Activated naive CD4-positive, alpha-beta T cell treated with Interleukin-2 at 50 U/mL for 16 hours (primary cell): Measurements from ENCODE around the gene RBM20.
"Not testable (repeated sequence)": the region's sequence is repeated elsewhere in the genome, so short reads cannot be mapped to it uniquely, and the experiment has no call there.

Experiments used
- DNase-seq: peaks from one replicate; pipeline ENCODE4 v3.0.0-alpha.2; 2020

RBM20 gene

GRCh38 chr10:110625951-110626855 is 17.9 kb upstream of the RBM20 start:
- DNase-seq, result no peak

DNA sequence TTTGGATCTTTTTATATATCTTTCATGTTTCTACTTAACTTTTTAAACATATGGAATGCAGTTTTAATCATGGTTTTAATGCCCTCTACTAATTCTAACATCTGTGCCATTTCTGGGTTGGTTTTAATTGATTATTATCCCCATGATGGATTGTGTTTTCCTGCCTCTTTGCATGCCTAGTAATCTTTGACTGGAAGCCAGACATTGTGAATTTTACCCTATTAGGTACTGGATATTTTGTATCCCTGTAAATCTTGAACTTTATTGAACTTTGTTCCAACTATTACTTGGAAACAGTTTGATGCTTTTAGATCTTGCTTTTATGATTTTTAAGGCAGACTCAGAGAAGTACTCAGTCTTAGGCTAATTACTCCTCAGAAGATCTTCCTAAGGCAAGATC is 16.0 kb upstream of the RBM20 start:
- no peak for DNase-seq

GRCh38 chr10:110629680-110630191 is 14.4 kb upstream of the RBM20 start:
- DNase-seq, result no peak

- no peak for DNase-seq
Measured at GRCh38 chr10:110631934-110632333, 12.2 kb upstream of the RBM20 start.

DNA sequence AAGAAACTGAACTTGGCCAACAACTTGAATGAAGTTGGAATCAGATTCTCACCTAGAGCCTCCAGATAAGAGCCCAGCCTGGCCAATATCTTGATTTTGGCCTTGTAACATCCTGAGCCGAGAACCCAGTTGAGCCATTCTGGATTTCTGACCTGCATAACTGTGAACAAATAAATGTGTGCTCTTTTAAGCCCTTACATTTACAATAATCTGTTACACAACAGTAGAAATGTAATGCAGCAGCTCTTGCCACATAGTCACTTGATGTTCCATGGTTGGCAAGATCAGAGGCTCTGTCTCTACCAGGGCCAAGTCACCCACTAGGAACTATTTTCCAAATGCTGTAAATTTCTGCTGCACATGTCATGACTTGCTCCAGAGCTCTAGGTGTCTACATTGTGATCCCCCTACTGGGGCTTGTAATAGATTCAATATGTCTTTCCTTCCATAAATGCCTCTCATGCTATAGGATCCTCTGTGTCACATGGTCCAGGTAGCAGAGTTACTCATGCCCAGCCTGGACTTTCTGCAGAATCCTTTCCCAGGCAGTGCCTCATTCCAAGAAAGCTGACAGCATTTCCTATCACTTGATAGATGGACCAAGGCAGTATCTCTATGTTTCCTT is 11.4 kb upstream of the RBM20 start:
- DNase-seq, result no peak

- no peak for DNase-seq
Measured at GRCh38 chr10:110634527-110635209, 9.5 kb upstream of the RBM20 start.

DNA sequence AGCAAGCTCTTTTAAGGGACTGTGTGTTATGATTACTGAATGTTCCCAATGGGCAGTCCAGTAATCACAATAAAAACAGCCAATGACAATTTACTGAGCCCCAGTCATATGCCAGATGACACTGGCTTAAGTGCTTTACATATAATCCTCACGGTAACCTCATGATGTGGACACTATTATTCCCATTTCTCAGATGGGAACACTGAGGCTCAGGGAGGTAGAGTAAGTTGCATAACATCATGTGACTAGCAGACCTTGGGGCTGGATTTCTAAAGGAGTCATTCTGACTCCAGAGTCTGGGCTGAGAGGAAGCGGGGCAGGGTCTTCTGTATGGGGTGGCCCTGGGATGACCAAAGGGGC is 7.6 kb upstream of the RBM20 start:
- DNase-seq, result no peak

DNA sequence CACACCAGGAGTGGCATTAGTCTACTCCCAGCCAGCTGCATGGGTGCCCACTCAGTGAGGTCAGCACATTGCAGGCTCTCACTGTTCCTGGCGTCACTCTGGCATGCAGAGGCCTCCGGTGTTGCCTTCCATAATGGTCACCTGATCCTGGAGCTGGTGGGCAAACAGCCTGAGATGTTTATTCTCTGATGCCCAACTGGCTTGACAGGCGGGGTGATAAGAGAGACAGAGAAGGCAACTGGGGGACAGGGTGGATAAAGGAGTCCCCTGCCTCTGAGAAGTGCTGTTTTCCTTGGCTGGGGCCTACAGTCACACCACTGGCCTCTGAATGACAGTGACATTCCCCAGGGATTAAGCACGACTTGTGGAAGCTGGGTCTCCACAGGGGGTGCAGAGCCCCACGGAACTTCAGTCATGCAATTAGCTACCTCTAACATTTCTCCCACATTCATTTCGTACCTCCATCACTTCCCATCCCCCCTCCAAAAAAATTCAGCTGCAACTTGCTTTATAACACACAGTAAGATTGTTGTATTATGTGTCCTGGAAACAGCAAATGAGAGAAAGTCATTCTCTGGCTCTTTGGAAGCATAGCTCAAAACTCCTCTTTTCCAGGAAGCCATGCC is 7.1 kb upstream of the RBM20 start:
- DNase-seq, result no peak

GRCh38 chr10:110637558-110638053 is 6.5 kb upstream of the RBM20 start:
- DNase-seq, result no peak

- DNase-seq, result no peak
Measured at GRCh38 chr10:110638319-110638718, 5.8 kb upstream of the RBM20 start.

GRCh38 chr10:110639046-110639445 is 5.1 kb upstream of the RBM20 start:
- not testable (repeated sequence) for DNase-seq

DNA sequence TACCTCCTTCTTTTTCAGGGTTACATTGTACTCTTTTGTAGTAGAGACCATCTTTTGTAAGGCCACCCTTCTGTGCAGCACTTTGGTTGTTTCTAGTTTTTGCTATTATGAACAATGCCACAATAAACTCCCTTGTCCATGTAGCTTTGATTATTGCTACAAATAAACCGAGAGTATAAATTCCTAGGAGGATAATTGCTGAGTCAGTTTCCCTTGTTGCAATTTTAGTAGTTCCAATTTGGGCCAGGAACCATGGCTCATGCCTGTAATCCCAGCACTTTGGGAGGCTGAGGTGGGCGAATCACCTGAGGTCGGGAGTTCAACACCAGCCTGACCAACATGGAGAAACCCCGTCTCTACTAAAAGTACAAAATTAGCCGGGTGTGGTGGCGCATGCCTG is 4.3 kb upstream of the RBM20 start:
- DNase-seq, result not testable (repeated sequence)

DNA sequence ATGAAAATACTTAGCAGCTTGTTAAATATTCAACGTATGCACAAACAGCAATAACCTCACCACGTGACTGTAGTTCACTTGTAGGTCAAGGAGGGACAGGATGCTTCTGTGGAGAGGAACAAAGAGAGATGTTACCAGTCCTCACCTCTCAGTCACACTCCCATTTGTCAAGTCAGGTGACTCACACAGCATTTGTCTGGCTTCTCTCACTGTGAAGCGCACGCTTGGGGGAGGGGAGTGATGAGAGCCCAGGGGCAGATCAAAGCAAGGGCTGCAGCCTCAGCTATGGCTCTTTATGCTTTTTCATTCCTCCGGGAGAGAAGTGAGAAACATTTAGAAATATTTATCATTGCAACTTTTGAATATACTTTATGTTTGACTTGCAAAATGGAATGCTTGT is 2.9 kb upstream of the RBM20 start:
- DNase-seq, result peak; percentile 47

- DNase-seq, result no peak
Measured at GRCh38 chr10:110642204-110643034, 1.7 kb upstream of the RBM20 start.

- DNase-seq, result peak; percentile 8
Measured at GRCh38 chr10:110643035-110643652, 992 bp upstream of the RBM20 start.

GRCh38 chr10:110644598-110645462 is 694 bp downstream of the RBM20 start:
- no peak for DNase-seq

DNA sequence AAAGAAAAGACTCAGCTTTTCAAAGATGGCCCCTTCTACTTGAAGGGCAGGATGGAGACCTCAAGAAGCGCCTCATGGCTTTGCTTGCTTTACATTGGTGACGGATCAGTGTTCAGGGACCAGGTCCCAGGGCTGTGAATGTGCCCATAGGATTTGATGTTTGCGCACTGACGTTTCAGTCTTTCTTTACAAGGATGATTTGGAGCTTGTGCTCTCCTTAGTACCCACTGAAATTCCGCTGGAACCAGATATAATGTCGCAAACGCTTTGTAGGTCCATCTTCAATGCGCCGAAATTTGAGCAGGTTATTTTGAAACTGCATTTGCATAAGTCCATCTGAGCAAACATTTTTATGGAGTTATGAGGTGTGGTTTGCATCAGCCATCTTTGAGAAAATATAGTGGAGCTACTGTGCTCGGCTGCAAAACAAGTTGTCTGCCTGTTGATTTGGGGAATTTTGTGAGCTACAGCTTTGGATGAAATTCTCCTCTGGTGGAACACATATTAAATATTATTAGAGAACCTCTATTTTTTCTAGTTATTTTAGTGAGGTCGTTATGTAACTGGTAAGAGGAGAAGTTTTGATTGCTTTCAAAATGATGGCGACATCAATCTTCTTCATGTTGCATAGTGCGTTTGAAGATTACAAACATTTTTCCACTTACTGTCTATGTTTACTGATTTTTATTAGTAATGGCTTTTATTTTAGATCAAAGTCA is 2.4 kb downstream of the RBM20 start:
- DNase-seq, result no peak

- no peak for DNase-seq
Measured at GRCh38 chr10:110647136-110647430, 2.9 kb downstream of the RBM20 start.

GRCh38 chr10:110648692-110649346 is 4.7 kb downstream of the RBM20 start:
- no peak for DNase-seq
